Neuronal stem cell (in vitro differentiated cells): ENCODE measurements around the gene CNTLN.

Source experiments
- DNase-seq: peaks from one replicate; pipeline ENCODE4 v3.0.0-alpha.2; 2013; ENCODE audit warnings: low spot score
- H2AFZ ChIP-seq: one replicate; pipeline ENCODE4 v1.6.1; 2013; ENCODE audit warnings: mild to moderate bottlenecking, low read length, inconsistent platforms
- H2AK5ac ChIP-seq: 2 replicates; pipeline ENCODE4 v1.6.1; 2013; ENCODE audit warnings: low read depth, mild to moderate bottlenecking, inconsistent platforms, low read length, moderate library complexity, mixed read lengths
- H2BK120ac ChIP-seq: 2 replicates; pipeline ENCODE4 v1.6.1; 2013; ENCODE audit warnings: low read depth, mild to moderate bottlenecking, inconsistent platforms, low read length, moderate library complexity, mixed read lengths
- H2BK12ac ChIP-seq: one replicate; pipeline ENCODE4 v1.6.1; 2013; ENCODE audit warnings: low read length, inconsistent platforms
- H2BK15ac ChIP-seq: 2 replicates; pipeline ENCODE4 v1.6.1; 2013; ENCODE audit warnings: mild to moderate bottlenecking, low read length, inconsistent platforms, mixed read lengths
- H2BK5ac ChIP-seq: one replicate; pipeline ENCODE4 v1.6.1; 2013; ENCODE audit warnings: inconsistent platforms, mild to moderate bottlenecking, low read length, moderate library complexity
- H3K14ac ChIP-seq: one replicate; pipeline ENCODE4 v1.6.1; 2013; ENCODE audit warnings: low read length, inconsistent platforms
- H3K18ac ChIP-seq: 2 replicates; pipeline ENCODE4 v1.6.1; 2013; ENCODE audit warnings: low read length, inconsistent platforms
- H3K23ac ChIP-seq: 2 replicates; pipeline ENCODE4 v1.6.1; 2013; ENCODE audit warnings: low read depth, mild to moderate bottlenecking, mixed read lengths, low read length, inconsistent platforms; ENCODE audit not compliant: poor library complexity
- H3K27ac ChIP-seq: replicated peaks from 3 replicates; pipeline ENCODE4 v1.5.1; 2013; ENCODE audit warnings: low read length, inconsistent platforms
- H3K27me3 ChIP-seq, 3 experiments: 2 replicates each; pipeline ENCODE4 v1.6.1; 2013; ENCODE audit warnings: low read length in 3 of 3, mild to moderate bottlenecking in 2 of 3, inconsistent platforms in 1 of 3, low read depth in 1 of 3, mixed read lengths in 1 of 3, moderate library complexity in 1 of 3; ENCODE audit not compliant: control insufficient read depth in 3 of 3, insufficient read depth in 3 of 3
- H3K36me3 ChIP-seq, 2 donors: replicated peaks in 1 of 2; 2 replicates each; pipeline ENCODE4 v1.6.1; 2013; ENCODE audit warnings: low read length in 2 of 2; ENCODE audit not compliant: control insufficient read depth in 2 of 2, insufficient read depth in 2 of 2
- H3K4ac ChIP-seq: 2 replicates; pipeline ENCODE4 v1.6.1; 2013; ENCODE audit warnings: inconsistent platforms, mild to moderate bottlenecking, low read length, moderate library complexity
- H3K4me1 ChIP-seq, 2 donors: 1 replicate in 1 of 2; 2 replicates in 1 of 2; pipeline ENCODE4 v1.6.1; 2013; ENCODE audit warnings: low read length in 2 of 2, low read depth in 1 of 2; ENCODE audit not compliant: control insufficient read depth in 2 of 2, insufficient read depth in 1 of 2
- H3K4me2 ChIP-seq: one replicate; pipeline ENCODE4 v1.6.1; 2013; ENCODE audit warnings: mild to moderate bottlenecking, low read length, inconsistent platforms; ENCODE audit not compliant: insufficient read depth, poor library complexity, severe bottlenecking
- H3K4me3 ChIP-seq, 2 donors: 2 replicates each; pipeline ENCODE4 v1.5.1; 2013; ENCODE audit warnings: low read length in 2 of 2, mild to moderate bottlenecking in 2 of 2, inconsistent platforms in 1 of 2, moderate library complexity in 1 of 2
- H3K79me1 ChIP-seq: one replicate; pipeline ENCODE4 v1.6.1; 2013; ENCODE audit warnings: low read depth, mild to moderate bottlenecking, inconsistent platforms, low read length, moderate library complexity
- H3K9ac ChIP-seq: one replicate; pipeline ENCODE4 v1.6.1; 2013; ENCODE audit warnings: mild to moderate bottlenecking, low read depth, low read length, inconsistent platforms; ENCODE audit not compliant: poor library complexity
- H3K9me3 ChIP-seq, 2 donors: replicated peaks in 1 of 2; 2 replicates each; pipeline versions ENCODE3 to v1.6.1; 2013; ENCODE audit warnings: low read length in 2 of 2, mild to moderate bottlenecking in 2 of 2, inconsistent platforms in 1 of 2, low read depth in 1 of 2, mixed read lengths in 1 of 2, moderate library complexity in 1 of 2; ENCODE audit not compliant: control insufficient read depth in 2 of 2, insufficient read depth in 1 of 2
- H4K8ac ChIP-seq: one replicate; pipeline ENCODE4 v1.6.1; 2013; ENCODE audit warnings: low read depth, mild to moderate bottlenecking, inconsistent platforms, low read length, moderate library complexity
- H4K91ac ChIP-seq: one replicate; pipeline ENCODE4 v1.6.1; 2013; ENCODE audit warnings: low read length, low read depth, mild to moderate bottlenecking, inconsistent platforms; ENCODE audit not compliant: poor library complexity
- WGBS, 2 donors: extraction: QIAGEN DNeasy Blood & Tissue Kit; methylation state at CpG; one replicate each; pipeline ENCODE4 v1.1.7; 2013; ENCODE audit warnings: missing lambda C conversion rate in 2 of 2, mixed read lengths in 1 of 2; ENCODE audit not compliant: insufficient read length in 2 of 2, insufficient replicate concordance in 1 of 2; ENCODE audit errors: extremely low coverage in 2 of 2; 5-methylcytosine and 5-hydroxymethylcytosine counted together

The CNTLN gene

GRCh38 chr9:17291766-17292165 is 156.9 kb downstream of the CNTLN start:
- Histone ChIP-seq H2BK5ac (no peak overlapping the region), H3K18ac (no peak overlapping the region), H3K79me1 (no peaks in the 10 kb centered on the region), H2AFZ (no peak overlapping the region), H2AK5ac (no peak overlapping the region), H2BK120ac (no peak overlapping the region), H3K14ac (no peak overlapping the region), H2BK15ac (no peak overlapping the region), H3K23ac (no peak overlapping the region), H3K36me3 (peaks cover 0 to 2% of the 10 kb centered on the region in 2 donors), H4K91ac (no peak overlapping the region), H3K9me3 (no peaks in the 10 kb centered on the region), H3K27me3 (no peaks in the 10 kb centered on the region), H3K9ac (no peak overlapping the region), H3K27ac (no peak overlapping the region), H3K4me2 (no peak overlapping the region), H3K4ac (no peak overlapping the region), H2BK12ac (no peak overlapping the region), H4K8ac (no peak overlapping the region), H3K4me1 (no peaks in the 10 kb centered on the region), H3K4me3 (no peak overlapping the region)
- DNase-seq: no peak
- no CpG with 5 or more reads among the region's 2 CpGs for WGBS, 2 donors

GRCh38 chr9:17293685-17294084 is 158.8 kb downstream of the CNTLN start:
- WGBS, 2 donors: no CpG with 5 or more reads among the region's 12 CpGs
- no peak for DNase-seq
- H2BK5ac ChIP-seq: no peak overlapping the region

GRCh38 chr9:17294822-17295624 is 160.2 kb downstream of the CNTLN start:
- Histone ChIP-seq H3K4me3 (no peak overlapping the region), H3K9ac (peak overlapping the region; percentile 44), H4K8ac (no peak overlapping the region), H3K36me3 (peaks cover 0 to 2% of the 10 kb centered on the region in 2 donors), H2BK15ac (no peak overlapping the region), H3K27ac (no peak overlapping the region), H2AFZ (no peak overlapping the region), H3K4ac (no peak overlapping the region), H3K9me3 (no peaks in the 10 kb centered on the region), H3K18ac (peak overlapping the region; percentile 48), H2AK5ac (no peak overlapping the region), H2BK12ac (no peak overlapping the region), H3K79me1 (no peaks in the 10 kb centered on the region), H2BK120ac (no peak overlapping the region), H2BK5ac (no peak overlapping the region), H3K4me1 (no peaks in the 10 kb centered on the region), H3K14ac (no peak overlapping the region), H4K91ac (no peak overlapping the region), H3K4me2 (no peak overlapping the region), H3K27me3 (no peaks in the 10 kb centered on the region), H3K23ac (no peak overlapping the region)
- no peak for DNase-seq
- no CpG with 5 or more reads among the region's 41 CpGs for WGBS, 2 donors

More at GRCh38 chr9:17293685-17294084, 158.8 kb downstream of the CNTLN start:
- no peak overlapping the region for H2BK120ac ChIP-seq
- no peak overlapping the region for H2AFZ ChIP-seq
- no peak overlapping the region for H3K23ac ChIP-seq
- no peaks in the 10 kb centered on the region for H3K9me3 ChIP-seq
- no peak overlapping the region for H2BK12ac ChIP-seq
- H3K79me1 ChIP-seq: no peaks in the 10 kb centered on the region
- H2BK15ac ChIP-seq: no peak overlapping the region
- H3K36me3 ChIP-seq: peaks cover 0 to 2% of the 10 kb centered on the region in 2 donors
- no peak overlapping the region for H3K4me3 ChIP-seq
- H4K8ac ChIP-seq: no peak overlapping the region
- H3K27me3 ChIP-seq: no peaks in the 10 kb centered on the region
- H3K9ac ChIP-seq: no peak overlapping the region
- H3K14ac ChIP-seq: no peak overlapping the region
- no peak overlapping the region for H3K4me2 ChIP-seq
- H3K18ac ChIP-seq: peak overlapping the region; percentile 15
- no peak overlapping the region for H2AK5ac ChIP-seq
- H3K27ac ChIP-seq: no peak overlapping the region
- H3K4me1 ChIP-seq: no peaks in the 10 kb centered on the region
- H3K4ac ChIP-seq: no peak overlapping the region
- no peak overlapping the region for H4K91ac ChIP-seq

- no peak overlapping the region for H3K18ac ChIP-seq
- H2BK120ac ChIP-seq: no peak overlapping the region
- no peaks in the 10 kb centered on the region for H3K9me3 ChIP-seq
- no peak overlapping the region for H3K4ac ChIP-seq
- H3K36me3 ChIP-seq: no peaks in the 10 kb centered on the region
- H2BK15ac ChIP-seq: no peak overlapping the region
- no peak overlapping the region for H3K4me3 ChIP-seq
- H2AFZ ChIP-seq: no peak overlapping the region
- no peak overlapping the region for H2BK12ac ChIP-seq
- H3K23ac ChIP-seq: no peak overlapping the region
- no peak overlapping the region for H3K4me2 ChIP-seq
- H3K4me1 ChIP-seq: no peaks in the 10 kb centered on the region
- H3K79me1 ChIP-seq: no peaks in the 10 kb centered on the region
- no peak overlapping the region for H2AK5ac ChIP-seq
- H4K8ac ChIP-seq: no peak overlapping the region
- H3K9ac ChIP-seq: no peak overlapping the region
- no peak overlapping the region for H3K27ac ChIP-seq
- no peak overlapping the region for H2BK5ac ChIP-seq
- H3K27me3 ChIP-seq: no peaks in the 10 kb centered on the region
- H4K91ac ChIP-seq: no peak overlapping the region
- DNase-seq: no peak
- no peak overlapping the region for H3K14ac ChIP-seq
These were observed 180.5 kb downstream of the CNTLN start for GRCh38 chr9:17315341-17315740.
